SU-DHL-6 (cell line): ENCODE results near the gene USO1.

Experiments
- H2AFZ ChIP-seq: fragments of 200-600 bp; sonication (generic); 2 replicates; pipeline ENCODE4 v1.6.1; 2014; ENCODE audit warnings: low read depth, mild to moderate bottlenecking, moderate library complexity, mixed read lengths, antibody characterized with exemption, low read length; ENCODE audit not compliant: severe bottlenecking
- H3F3A ChIP-seq: fragments of 200-600 bp; shearing (Covaris generic); 2 replicates; pipeline ENCODE4 v1.6.0; 2016; ENCODE audit warnings: antibody characterized with exemption, mild to moderate bottlenecking; ENCODE audit not compliant: insufficient read depth
- H3K27ac ChIP-seq: fragments of 200-600 bp; sonication (generic); 2 replicates; pipeline ENCODE4 v1.5.1; 2016; ENCODE audit warnings: low read depth, mild to moderate bottlenecking, low read length, moderate library complexity, mixed read lengths
- H3K27me3 ChIP-seq: fragments of 200-600 bp; sonication (generic), shearing (Covaris generic); 2 replicates; pipeline ENCODE4 v1.6.0; 2014; ENCODE audit warnings: mild to moderate bottlenecking, low read length
- H3K36me3 ChIP-seq: fragments of 200-600 bp; sonication (generic); 2 replicates; pipeline ENCODE4 v1.6.1; 2014; ENCODE audit warnings: mild to moderate bottlenecking, low read length, mixed read lengths
- H3K4me2 ChIP-seq: fragments of 300-600, 200-600 bp; shearing (Covaris generic), sonication (generic); 2 replicates; pipeline ENCODE4 v1.6.0; 2014; ENCODE audit warnings: low read length, low read depth, mild to moderate bottlenecking; ENCODE audit not compliant: poor library complexity, severe bottlenecking
- H3K4me3 ChIP-seq: fragments of 200-600 bp; sonication (generic); 2 replicates; pipeline ENCODE4 v1.5.1; 2014; ENCODE audit warnings: antibody characterized with exemption, low read length, mild to moderate bottlenecking, mixed read lengths; ENCODE audit not compliant: insufficient read depth, poor library complexity, severe bottlenecking
- H3K79me2 ChIP-seq: fragments of 200-600 bp; sonication (generic); 2 replicates; pipeline ENCODE4 v1.6.1; 2014; ENCODE audit warnings: mild to moderate bottlenecking, low read length, moderate library complexity; ENCODE audit not compliant: insufficient read depth
- H3K9ac ChIP-seq: fragments of 200-600 bp; sonication (generic); 2 replicates; pipeline ENCODE4 v1.7.0; 2014; ENCODE audit warnings: mild to moderate bottlenecking, low read length
- H3K9me2 ChIP-seq: fragments of 200-600 bp; sonication (generic); replicated peaks from 2 replicates; pipeline ENCODE4 v1.6.1; 2014; ENCODE audit warnings: low read length; ENCODE audit not compliant: insufficient read depth
- H3K9me3 ChIP-seq: fragments of 200-600 bp; sonication (generic); 2 replicates; pipeline ENCODE4 v1.6.1; 2014; ENCODE audit warnings: low read length, mixed read lengths; ENCODE audit not compliant: insufficient read depth
- H4K20me1 ChIP-seq: fragments of 200-600 bp; sonication (generic); 2 replicates; pipeline ENCODE4 v1.6.1; 2014; ENCODE audit warnings: low read depth, mild to moderate bottlenecking, antibody characterized with exemption, low read length, moderate library complexity, mixed read lengths
- EZH2phosphoT487 ChIP-seq: fragments of 200-600 bp; sonication (generic), shearing (Covaris generic); conservative IDR thresholded peaks from 2 replicates; pipeline ENCODE4 v1.6.1; 2018; ENCODE audit warnings: mild to moderate bottlenecking, antibody characterized with exemption, low read length, moderate library complexity, mixed read lengths
- TF ChIP-seq, protein P1 (sequence below): fragments of 200-600 bp; sonication (generic); IDR thresholded peaks from one replicate; pipeline ENCODE4 v1.5.1; 2017; ENCODE audit warnings: antibody characterized with exemption, mild to moderate bottlenecking, low read length, moderate library complexity; ENCODE audit not compliant: insufficient read depth, poor library complexity, severe bottlenecking

Gene USO1

DNA sequence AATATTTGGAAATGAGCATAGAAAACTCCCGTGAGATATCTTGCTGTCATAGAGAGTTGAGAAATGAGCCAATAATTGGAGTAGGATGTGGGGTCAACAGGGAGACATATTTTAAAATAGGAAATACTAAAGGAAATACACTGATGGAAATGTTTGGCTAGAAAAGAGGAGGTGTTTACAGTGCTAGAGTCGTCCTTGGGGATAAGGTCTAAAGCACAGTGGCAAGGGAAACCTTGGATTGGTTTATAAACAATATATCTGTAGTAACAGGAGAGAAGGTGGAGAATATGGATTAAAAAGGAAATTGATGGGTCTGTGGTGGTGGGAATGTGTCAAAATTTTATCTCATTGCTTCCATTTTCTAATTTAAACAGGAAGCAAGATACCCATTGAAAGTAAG lies 95.8 kb downstream of the USO1 start:
- no peak overlapping the region for H3K4me3 ChIP-seq
- no peaks in the 10 kb centered on the region for H3K36me3 ChIP-seq
- no peaks in the 10 kb centered on the region for H3K27me3 ChIP-seq
- TF ChIP-seq, protein P1, sequence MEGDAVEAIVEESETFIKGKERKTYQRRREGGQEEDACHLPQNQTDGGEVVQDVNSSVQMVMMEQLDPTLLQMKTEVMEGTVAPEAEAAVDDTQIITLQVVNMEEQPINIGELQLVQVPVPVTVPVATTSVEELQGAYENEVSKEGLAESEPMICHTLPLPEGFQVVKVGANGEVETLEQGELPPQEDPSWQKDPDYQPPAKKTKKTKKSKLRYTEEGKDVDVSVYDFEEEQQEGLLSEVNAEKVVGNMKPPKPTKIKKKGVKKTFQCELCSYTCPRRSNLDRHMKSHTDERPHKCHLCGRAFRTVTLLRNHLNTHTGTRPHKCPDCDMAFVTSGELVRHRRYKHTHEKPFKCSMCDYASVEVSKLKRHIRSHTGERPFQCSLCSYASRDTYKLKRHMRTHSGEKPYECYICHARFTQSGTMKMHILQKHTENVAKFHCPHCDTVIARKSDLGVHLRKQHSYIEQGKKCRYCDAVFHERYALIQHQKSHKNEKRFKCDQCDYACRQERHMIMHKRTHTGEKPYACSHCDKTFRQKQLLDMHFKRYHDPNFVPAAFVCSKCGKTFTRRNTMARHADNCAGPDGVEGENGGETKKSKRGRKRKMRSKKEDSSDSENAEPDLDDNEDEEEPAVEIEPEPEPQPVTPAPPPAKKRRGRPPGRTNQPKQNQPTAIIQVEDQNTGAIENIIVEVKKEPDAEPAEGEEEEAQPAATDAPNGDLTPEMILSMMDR: no peak
- TF ChIP-seq EZH2phosphoT487: no peak
- no peak overlapping the region for H3K4me2 ChIP-seq
- H3K9ac ChIP-seq: no peak overlapping the region
- no peaks in the 10 kb centered on the region for H3F3A ChIP-seq
- H3K27ac ChIP-seq: no peak overlapping the region
- no peaks in the 10 kb centered on the region for H3K9me2 ChIP-seq
- H2AFZ ChIP-seq: no peak overlapping the region
- H3K79me2 ChIP-seq: no peaks in the 10 kb centered on the region
- no peaks in the 10 kb centered on the region for H3K9me3 ChIP-seq
- no peaks in the 10 kb centered on the region for H4K20me1 ChIP-seq

DNA sequence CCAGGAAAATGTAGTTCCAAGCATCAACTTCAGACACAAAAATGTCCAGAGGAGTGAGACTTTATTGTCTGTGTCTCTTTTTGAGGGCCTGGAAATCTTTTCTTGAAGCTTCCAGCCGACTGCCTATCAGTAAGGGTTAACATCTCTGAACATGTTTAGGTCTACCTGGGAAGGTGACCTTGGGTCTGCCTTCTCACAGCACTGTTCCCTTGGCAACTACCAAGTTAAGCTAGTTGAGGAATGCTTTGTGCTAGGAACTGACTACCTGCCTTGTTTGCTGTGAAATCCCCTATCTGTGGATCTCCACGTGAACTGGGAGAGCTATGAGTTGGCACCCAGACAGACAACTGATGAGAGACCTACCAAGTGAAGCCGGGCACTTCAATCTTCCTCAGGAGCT lies 96.3 kb downstream of the USO1 start:
- H3K9me2 ChIP-seq: no peaks in the 10 kb centered on the region
- no peak overlapping the region for H3K4me2 ChIP-seq
- H3K36me3 ChIP-seq: no peaks in the 10 kb centered on the region
- H3K27me3 ChIP-seq: no peaks in the 10 kb centered on the region
- H3F3A ChIP-seq: no peaks in the 10 kb centered on the region
- no peak overlapping the region for H3K9ac ChIP-seq
- no peaks in the 10 kb centered on the region for H4K20me1 ChIP-seq
- no peaks in the 10 kb centered on the region for H3K9me3 ChIP-seq
- TF ChIP-seq EZH2phosphoT487: no peak
- TF ChIP-seq, protein P1: no peak
- H2AFZ ChIP-seq: no peak overlapping the region
- no peaks in the 10 kb centered on the region for H3K79me2 ChIP-seq
- H3K4me3 ChIP-seq: no peak overlapping the region
- H3K27ac ChIP-seq: no peak overlapping the region

DNA sequence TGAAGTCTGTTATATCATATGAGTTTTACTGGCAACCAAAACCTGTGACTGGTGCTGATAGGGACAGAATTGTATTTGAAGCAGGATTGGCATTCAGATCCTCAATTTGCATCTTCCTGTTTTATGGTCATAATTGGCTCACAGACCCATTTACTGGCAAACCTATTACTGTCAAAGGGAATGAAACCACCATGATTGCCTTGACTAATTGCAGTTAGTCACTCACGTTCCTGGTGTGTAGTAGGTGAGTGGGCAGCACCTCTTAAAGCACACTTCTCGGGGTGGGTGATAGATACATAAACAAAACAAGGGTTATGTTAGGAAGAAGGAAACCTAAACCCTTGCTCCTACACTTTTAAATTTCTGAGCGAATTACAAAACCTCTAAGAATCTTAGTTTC lies 96.8 kb downstream of the USO1 start:
- no peaks in the 10 kb centered on the region for H3K27me3 ChIP-seq
- H3K4me3 ChIP-seq: no peak overlapping the region
- H3F3A ChIP-seq: no peaks in the 10 kb centered on the region
- no peaks in the 10 kb centered on the region for H3K79me2 ChIP-seq
- no peak overlapping the region for H3K27ac ChIP-seq
- H3K9ac ChIP-seq: no peak overlapping the region
- no peaks in the 10 kb centered on the region for H3K9me3 ChIP-seq
- H3K36me3 ChIP-seq: no peaks in the 10 kb centered on the region
- no peaks in the 10 kb centered on the region for H4K20me1 ChIP-seq
- no peak overlapping the region for H3K4me2 ChIP-seq
- TF ChIP-seq EZH2phosphoT487: no peak
- TF ChIP-seq, protein P1: no peak
- H3K9me2 ChIP-seq: no peaks in the 10 kb centered on the region
- H2AFZ ChIP-seq: no peak overlapping the region
